Glomerular visceral epithelial cell (primary cell): Measurements from ENCODE around the gene CDK17.
"Not testable (repeated sequence)": the region's sequence is repeated elsewhere in the genome, so short reads cannot be mapped to it uniquely, and the experiment has no call there.

Experiments used
- DNase-seq: peaks from one replicate; pipeline ENCODE4 v3.0.0-alpha.2; 2016; ENCODE audit errors: extremely low spot score

The CDK17 gene

GRCh38 chr12:96387981-96388380 lies 12.3 kb downstream of the CDK17 start:
- no peak for DNase-seq

GRCh38 chr12:96386794-96387193 lies 13.4 kb downstream of the CDK17 start:
- no peak for DNase-seq

- DNase-seq = peak; percentile 12
Observed at GRCh38 chr12:96383991-96384390, 16.2 kb downstream of the CDK17 start.

GRCh38 chr12:96383371-96383770 lies 16.9 kb downstream of the CDK17 start:
- no peak for DNase-seq

- not testable (repeated sequence) for DNase-seq
Observed at GRCh38 chr12:96379743-96380142, 20.5 kb downstream of the CDK17 start.

GRCh38 chr12:96378319-96378718 lies 21.9 kb downstream of the CDK17 start:
- no peak for DNase-seq

- DNase-seq = no peak
Observed at GRCh38 chr12:96376865-96377264, 23.4 kb downstream of the CDK17 start.

- no peak for DNase-seq
Observed at GRCh38 chr12:96375841-96376604, 24.2 kb downstream of the CDK17 start.

GRCh38 chr12:96375170-96375569 lies 25.1 kb downstream of the CDK17 start:
- DNase-seq = no peak

GRCh38 chr12:96371790-96372699 lies 28.2 kb downstream of the CDK17 start:
- no peak for DNase-seq

- no peak for DNase-seq
Observed at GRCh38 chr12:96371138-96371789, 29.0 kb downstream of the CDK17 start.

GRCh38 chr12:96368687-96369086 lies 31.6 kb downstream of the CDK17 start:
- no peak for DNase-seq

- no peak for DNase-seq
Observed at GRCh38 chr12:96368233-96368632, 32.0 kb downstream of the CDK17 start.

GRCh38 chr12:96366381-96366654 lies 33.9 kb downstream of the CDK17 start:
- no peak for DNase-seq

GRCh38 chr12:96365604-96366380 lies 34.4 kb downstream of the CDK17 start:
- no peak for DNase-seq

GRCh38 chr12:96364092-96364700 lies 36.0 kb downstream of the CDK17 start:
- no peak for DNase-seq

GRCh38 chr12:96361074-96361473 lies 39.2 kb downstream of the CDK17 start:
- DNase-seq = no peak

- DNase-seq = no peak
Observed at GRCh38 chr12:96360550-96360949, 39.7 kb downstream of the CDK17 start.

- DNase-seq = no peak
Observed at GRCh38 chr12:96359328-96359727, 40.9 kb downstream of the CDK17 start.

- DNase-seq = no peak
Observed at GRCh38 chr12:96356831-96357230, 43.4 kb downstream of the CDK17 start.

- no peak for DNase-seq
Observed at GRCh38 chr12:96354844-96355534, 45.2 kb downstream of the CDK17 start.
